Stimulated activated CD4-positive, alpha-beta T cell treated with anti-CD3 and anti-CD28 coated beads, TNF-alpha, amount 100 ng/mL, for 24 hours (primary cell): ENCODE results near the gene ASTL.
A peak's percentile ranks its signal among the peaks of the same experiment; 100 is the strongest.
"Not testable (repeated sequence)": the region's sequence is repeated elsewhere in the genome, so short reads cannot be mapped to it uniquely, and the experiment has no call there.

Experiments
- DNase-seq, 3 experiments: peaks; one replicate each; pipeline ENCODE4 v3.0.0-alpha.2; 2020; ENCODE audit warnings: low read depth in 3 of 3

ASTL gene

DNA sequence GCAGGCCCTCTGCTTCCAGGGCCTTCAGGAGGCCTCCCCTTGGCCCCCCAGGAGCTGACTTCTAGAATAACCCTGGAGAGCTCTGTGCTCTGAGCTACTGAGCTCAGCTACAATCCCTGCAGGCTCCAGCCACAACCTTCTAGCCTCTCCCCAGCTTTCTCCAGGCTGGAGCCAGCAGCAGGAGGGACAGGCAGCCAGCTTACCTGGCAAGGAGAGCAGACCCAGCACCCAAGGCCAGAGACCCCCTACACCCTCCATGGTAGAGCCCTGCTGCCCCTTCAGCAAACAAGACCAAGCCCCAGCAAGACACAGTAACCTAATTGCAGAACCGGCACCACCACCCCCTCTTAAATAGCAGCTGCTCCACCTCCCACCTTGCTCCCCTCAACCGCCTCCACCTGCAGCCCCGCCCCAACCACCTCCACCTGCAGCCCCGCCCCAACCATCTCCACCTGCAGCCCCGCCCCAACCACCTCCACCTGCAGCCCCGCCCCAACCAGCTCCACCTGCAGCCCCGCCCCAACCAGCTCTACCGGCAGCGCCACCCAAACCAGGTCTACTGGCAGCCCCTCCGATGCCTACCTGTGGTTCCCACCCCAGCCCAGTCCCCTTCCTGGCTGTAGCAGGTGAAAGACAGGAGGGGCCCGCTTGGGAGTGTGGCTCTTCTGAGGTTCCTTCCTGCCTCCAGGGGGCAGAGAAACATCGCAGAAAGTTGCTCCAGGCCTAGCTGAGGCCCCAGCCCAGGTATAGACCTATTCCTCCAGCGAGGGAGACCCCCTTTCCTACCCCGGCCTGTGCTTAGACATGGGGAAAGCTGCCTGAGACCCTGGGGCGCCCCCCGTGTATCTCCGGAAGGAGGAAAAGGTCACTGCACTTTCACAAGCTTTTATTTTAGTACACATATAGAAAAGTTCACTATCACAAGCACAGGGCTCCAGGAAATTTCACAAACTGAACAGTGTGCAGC, at the start of gene ASTL:
Gene ASTL, minus strand, starts transcription at position 324 of the 967 bp plus-strand sequence. Its CDS starts 66 bp downstream, at position 258.
- peak in 1 of 3 experiments; percentile 57 for DNase-seq

DNA sequence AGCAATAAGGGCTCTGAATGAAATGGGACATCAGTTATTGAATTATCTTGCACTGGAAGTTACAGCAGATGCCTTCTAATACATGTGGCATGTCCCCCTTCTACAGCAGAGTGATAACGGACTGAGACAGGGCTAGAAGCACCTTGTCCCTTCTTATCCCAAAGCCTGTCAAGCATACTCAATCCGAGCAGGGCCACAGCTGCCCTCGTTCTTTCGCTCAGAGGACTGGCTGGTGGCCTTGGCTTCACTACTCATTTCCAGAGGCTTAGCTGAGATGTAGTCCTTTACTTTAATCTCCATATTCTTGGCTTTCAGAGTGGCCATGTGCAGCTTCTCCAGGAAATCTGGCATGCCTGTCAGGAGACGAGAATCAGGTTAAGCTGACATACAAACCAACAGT, 48.3 kb upstream of the ASTL start:
- no peak for DNase-seq

DNA sequence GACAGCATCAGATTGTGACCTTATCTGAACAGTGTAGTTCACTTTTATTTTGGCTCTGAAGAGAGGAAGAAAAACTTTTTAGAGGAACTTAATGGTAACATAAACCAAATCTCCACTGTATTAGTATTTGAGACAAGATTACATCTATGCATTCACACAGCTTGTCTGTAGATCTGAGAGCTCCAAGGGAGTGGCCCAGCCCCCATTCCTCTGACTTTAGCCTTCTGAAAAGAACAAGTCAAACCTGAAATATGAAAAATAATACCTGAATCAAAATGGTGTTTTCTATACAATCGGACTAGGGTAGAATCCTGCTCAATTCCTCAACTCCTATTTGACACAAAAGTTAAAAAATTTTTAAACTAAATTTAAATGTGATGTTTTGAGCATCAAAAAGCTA, 47.2 kb upstream of the ASTL start:
- no peak for DNase-seq

DNA sequence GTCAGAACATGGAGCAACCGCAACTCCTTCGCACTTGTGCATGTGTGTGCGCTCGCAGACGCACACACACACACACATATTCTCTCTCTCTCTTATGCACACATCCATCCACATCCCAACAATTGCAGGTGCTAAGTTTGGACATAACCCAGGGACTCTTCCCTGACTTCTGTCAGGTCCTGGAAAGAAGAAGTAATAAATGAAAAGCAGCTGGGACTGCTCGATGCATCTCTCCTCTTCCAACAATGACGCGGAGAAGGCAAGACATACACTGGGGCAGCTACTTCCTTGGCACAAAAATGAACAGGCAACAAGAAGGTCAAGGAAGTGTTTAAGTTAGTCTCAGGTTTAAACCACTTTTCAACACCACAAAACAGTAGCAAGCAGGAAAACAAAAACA, 46.7 kb upstream of the ASTL start:
- DNase-seq = no peak

DNA sequence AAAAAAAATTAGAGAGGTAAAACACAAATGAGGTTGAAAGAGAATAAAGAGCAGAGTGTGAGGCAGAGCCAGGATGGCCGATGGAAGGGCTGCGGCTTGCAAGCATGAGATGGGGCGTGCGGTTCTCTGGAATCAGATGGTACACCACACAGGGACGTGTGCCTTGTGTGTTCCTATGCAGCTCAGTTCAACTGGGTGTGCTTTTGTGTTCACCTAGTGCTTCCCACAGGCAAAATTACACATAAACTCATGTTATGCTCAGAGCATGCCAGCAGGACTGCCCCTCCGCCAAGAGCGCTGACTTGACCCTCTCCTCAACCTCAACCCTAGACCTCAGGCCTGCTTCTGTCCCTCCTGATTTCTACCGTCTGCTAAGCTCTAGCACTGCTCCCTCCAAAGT, 45.9 kb upstream of the ASTL start:
- no peak for DNase-seq

DNA sequence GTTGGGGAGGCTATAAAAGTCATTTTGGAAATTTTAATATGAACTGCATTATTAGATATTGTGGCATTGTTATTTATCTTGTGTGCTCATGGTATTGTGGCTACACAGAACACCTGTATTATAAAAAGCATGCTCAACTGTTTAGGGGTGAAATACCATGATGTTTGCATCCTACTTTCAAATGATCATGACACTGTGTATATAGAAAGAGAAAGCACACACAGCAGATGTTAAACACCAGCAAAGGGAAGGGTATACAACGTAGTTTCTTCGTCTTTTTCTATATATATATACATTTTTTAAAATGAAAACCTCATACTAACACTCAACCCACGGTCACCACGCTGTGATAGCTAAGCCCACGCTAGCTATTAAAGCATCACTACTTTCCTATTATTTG, 43.2 kb upstream of the ASTL start:
- no peak for DNase-seq

DNA sequence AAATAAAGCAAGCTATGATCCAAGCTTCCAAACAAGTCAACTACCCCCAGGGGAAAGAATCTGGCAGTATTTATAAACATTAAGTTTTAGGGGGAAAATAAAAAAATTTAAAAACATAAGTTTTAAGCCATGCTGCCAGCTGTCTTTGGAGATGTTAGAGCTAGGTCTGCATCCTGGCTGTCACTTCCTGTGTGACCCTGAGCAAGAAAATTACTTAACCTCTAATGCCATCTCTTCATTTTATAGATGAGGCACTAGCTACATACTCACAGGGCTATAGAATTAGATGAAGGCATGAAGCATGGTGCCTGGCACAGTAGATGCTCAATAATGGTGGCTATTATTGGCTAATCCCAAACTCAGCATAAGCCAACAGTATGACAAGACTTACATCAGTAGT, 42.2 kb upstream of the ASTL start:
- no peak for DNase-seq

DNA sequence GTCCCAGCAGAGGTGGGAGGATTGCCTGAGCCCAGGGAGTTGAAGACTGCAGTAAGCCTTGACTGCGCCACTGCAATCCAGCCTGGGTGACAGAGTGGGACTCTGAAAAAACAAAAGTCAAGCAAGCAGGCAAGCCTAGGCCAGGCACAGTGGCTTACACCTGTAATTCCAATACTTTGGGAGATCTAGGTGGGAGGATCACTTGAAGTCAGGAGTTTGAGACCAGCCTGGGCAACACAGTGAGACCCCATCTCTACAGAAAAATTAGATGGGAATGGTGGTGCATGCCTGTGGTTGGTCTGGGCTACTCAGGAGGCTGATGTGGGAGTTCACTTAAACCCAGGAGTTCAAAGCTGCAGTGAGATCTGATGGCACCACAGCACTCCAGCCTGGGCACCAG, 41.7 kb upstream of the ASTL start:
- DNase-seq = no peak

DNA sequence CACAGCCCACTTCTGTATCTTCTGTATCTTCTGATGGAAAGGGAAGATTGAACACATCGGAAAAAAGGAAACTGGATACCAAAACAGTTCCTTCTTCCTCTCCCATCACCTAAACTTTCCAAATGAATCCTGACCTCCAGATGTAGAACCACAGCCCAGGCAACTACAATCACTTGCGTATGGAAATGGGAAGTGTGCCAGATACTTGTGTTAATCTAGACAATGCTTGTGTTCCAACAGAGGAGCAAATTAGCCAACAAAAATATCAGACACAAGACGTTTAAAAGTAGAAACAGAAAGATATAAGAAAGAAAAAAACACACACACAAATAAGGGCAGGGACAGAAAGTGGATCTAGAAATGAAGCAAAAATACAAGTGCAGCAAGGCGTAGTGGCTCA, 38.4 kb upstream of the ASTL start:
- no peak for DNase-seq

DNA sequence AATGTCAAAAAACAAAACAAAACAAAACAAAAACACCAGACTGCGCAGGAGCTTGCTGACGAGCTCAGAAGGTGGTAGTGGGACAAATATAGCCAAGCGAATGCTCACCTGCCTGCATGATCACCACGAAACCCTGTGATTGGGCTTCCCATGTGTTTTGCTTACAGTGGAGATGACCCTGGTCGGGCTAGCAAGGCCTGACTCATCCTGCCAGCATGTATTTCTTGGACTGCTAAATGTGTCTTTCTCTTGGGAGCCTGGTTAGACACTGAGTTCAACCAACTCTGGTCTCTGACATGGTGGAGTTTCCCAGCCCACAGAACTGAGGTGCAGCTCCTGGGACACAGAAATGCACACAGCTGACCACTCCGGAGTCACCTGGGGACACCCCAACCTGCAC, 37.6 kb upstream of the ASTL start:
- no peak for DNase-seq

DNA sequence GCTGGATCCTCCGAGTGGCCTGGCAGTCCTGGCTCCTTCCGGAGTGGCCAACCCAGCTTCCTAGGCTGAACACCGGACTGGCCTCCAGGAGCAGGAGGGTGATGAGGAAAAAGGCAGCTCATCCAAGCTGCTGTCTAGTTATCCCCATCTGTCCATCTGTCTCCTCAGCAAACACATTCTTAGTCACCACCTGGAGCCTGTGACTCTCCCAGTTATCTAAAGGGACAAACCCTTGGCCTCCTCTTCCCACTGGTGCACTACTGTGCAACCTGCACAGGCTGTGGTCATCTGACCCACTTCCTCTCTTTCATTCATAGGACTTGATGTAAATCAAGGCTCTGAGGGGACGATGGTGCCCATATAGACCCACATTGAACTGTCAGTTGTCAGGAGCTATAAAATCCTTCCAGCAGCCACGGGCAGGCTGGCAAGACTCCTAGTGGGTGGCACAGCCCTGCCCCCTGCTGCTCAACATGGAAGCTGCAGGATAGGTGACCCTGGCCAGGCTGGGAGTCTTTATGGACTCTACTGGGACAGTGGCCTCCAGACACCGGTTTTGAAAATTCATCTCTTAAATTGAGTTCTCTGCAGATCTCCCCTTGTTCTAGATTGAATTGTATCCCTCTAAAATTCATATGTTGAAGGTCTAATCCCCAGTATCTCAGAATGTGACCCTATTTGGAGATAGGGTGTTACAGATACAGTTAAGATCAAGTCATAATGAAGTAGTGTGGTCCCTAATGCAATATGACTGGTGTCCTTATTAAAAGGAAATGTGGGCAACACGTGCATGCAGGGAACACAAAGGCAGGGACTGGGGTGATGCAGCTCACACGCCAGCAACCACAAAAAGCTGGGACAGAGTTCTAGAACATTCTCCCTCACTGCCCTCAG, 36.2 kb upstream of the ASTL start:
- DNase-seq = peak; percentile 69 to 83 (median 77)

DNA sequence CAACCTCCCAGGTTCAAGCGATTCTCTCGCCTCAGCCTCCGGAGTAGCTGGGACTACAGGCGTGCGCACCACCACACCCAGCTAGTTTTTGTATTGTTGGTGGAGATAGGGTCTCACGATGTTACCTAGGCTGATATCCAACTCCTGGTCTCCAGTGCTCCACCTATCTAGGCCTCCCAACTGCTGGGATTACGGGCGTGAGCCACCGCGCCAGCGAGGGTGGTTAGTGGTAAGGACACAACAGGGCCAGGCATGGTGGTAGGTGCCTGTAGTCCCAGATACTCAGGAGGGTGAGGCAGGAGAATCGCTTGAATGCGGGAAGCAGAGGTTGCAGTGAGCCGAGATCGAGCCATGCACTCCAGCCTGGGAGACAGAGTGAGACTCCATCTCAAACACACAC, 33.5 kb upstream of the ASTL start:
- no peak for DNase-seq

DNA sequence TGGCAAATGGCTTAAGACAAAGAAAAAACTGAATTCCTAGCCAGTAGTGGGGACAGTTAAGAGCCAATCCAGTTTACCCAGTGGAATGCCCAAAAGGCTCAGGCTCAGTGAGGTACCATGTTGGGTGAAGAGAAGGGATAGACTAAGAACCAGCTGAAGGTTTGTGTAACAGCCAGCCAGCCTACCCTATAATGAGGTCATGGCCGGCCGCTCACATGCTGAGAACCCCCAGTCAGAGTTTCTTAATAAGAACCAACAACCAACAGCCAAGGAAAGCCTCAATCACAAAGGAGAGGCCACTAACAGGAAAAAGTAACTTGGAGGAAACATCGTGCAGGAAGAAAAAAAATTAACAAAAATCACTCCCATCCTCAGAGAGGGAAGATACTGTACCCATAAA, 32.3 kb upstream of the ASTL start:
- DNase-seq = no peak

DNA sequence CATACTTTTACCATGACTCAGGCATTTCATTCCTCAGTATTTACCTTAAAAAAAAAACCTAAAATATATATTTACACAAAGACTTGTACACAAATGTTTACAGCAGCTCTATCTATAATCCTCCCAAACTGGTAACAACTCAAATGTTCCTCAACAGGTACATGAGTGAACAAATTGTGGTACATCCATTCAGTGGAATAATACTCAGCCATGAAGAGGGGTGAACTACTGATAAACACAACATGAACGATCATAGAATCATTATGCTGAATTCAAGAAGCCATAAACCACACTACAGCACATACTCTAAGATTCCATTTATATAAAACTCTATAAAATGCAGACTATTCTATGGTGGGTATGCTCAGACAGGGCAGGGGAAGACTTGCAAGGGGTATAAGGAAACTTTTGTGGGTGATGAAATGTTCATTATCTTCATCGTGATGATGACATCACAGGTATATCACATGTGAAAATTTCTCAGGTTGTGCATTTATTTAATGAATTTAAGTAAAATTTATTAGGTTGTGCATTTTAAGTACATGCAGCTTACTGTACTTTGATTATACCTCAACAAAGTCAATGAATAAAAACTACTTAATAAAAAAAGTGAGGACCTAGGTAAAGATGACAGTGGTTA, 31.7 kb upstream of the ASTL start:
- no peak for DNase-seq

DNA sequence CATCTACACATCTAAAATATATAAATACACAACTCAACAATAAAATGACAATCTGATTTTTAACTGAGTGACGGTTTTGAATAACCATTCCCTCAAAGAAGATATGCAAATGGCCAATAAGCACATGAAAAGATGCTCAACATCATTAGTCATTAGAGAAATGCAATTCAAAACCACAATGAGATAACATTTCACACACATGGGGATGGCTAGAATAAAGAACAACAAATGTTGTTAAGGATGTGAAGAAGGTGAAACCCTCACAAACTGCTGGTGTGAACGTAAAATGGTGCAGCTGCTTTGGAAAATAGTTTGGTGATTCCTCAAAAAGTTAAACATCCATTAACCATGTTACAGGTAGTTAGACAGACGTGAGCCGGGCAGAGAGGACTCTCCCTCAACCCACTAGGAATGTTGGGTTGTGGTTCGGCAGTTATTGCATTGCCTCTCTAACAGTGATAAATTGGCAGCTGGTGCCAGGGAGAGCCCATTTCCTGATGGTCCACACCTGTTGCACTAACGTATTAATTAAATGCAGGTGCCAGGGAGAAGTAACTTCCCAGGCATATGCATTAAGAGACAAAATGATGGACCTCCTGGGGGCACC, 29.2 kb upstream of the ASTL start:
- no peak for DNase-seq

DNA sequence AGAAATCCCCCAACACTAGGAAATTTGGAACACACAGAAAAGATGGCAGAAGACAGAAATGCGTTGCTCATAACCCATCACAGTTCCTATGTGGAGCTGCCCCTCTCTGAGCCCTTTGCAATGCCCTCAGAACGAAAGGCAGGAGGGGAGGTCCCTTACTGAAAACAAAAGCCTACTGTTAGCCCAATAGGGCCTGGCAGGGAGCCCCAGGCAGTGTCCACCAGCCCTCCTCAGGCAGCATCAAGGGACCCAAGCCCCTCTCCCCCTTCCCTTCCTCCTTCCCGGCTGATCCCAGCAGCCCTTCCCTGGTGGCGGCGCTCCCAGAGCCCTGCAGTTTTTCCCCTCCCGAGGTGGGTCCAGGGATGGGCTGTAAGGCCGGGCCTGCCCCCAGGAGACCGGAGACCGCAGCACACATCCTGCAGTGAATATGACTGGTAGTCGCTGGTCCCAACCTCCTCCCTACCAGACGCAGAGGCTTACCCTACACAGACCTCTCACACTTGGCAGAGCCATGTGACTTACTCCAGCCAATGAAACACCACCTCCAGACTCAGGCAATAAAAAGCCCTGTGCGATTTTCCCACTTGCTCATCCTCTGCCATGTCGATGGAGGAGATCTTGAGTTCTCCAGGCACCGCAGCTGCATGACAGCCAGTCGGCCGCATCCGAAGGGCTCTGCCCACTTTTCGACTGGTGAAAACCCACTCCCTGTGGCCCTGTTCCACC, 26.3 kb upstream of the ASTL start:
- DNase-seq = peak in 1 of 3 experiments; percentile 71

DNA sequence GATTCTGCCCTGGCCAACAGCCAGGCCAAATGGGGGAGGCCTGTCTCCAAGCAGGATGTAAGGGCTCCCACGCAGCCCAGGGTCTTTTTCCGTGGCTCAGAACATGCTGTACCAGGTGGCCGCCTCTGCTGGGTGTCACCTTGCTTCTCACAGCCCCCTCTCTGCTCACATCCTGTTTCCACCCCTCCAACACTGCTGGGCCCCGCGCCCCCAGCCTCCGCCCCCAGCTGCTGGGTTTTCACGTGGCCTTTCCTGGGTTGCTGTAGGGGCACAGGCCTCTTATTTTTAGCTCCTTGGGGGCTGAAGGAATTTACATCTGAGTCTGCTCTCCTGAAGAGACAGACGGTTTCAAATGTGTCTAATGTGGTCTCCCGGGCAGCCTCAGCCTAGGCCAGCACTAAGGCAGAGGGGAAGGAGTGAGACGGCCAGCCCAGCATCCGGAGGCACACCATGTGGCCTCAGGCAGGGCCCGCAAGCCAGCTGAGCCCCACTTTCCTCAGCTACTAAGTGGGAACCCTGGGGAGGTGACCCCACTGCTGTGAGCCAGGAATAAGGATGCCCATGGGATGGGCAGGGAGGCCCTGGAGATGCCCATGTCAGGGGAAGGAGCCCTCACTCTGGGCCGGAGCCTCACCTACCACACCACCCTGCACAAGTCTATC, 25.6 kb upstream of the ASTL start:
- peak in 1 of 3 experiments; percentile 90 for DNase-seq

DNA sequence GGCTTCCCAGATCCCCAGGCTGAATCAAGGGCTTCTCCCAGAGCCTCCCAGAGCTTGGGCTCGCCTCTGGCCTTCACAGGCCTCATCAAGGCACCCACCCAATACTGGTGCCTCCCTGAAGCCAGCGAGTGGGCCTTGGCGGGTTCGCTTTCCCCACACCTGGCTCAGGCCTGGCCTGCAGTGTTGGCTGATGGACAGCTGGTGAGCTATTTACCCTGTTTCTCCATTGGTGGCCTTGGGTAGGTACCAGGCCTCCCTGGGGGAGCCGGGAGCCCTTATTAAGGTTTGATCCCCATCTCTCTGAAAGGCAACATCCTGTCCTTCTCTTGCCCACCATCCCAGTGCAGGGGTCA, 25.1 kb upstream of the ASTL start:
- DNase-seq = no peak

DNA sequence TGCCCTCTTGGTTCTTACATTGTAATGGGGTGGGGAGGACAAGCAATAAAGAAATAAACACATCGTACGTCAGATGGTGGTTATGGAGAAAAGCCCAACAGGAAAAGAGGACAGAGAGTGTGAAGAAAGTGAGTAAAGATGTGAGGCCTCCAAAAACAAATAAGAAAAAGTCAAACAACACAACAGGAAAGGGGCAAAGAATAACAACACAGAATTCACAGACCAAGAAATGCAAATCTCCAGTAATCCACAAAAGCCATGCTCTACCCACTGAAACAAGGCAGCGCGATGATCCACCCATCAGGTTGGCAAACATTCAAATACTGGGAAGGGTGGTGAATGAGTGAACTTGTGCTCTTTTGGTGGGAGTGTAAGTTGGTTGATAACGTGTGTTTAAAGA, 23.6 kb upstream of the ASTL start:
- DNase-seq = no peak

DNA sequence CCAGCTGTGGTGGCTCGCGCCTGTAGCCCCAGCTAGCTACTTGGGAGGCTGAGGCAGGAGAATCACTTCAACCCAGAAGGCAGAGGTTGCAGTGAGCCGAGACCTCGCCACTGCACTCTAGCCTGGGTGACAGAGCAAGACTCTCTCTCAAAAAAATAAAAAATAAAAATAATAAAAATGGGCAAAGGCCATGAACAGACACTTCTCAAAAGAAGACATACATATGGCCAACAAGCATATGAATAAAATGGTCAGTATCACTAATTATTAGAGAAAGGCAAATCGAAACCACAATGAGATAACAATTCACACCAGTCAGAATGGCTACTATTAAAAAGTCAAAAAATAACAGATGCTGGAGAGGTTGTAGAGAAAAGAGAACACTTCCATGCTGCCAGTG, 22.1 kb upstream of the ASTL start:
- DNase-seq = not testable (repeated sequence)
